SK-N-SH (cell line): Measurements from ENCODE around the gene RUNDC3A. TPM values are rescaled to one million over a fixed set of nuclear protein-coding genes. Genes with fewer than 3 reads are reported as not detected.
A peak's percentile ranks its signal among the peaks of the same experiment; 100 is the strongest.
"Not testable (repeated sequence)": the region's sequence is repeated elsewhere in the genome, so short reads cannot be mapped to it uniquely, and the experiment has no call there.

Experiments
- CTCF ChIA-PET: fragments of 300-600, 350-600 bp; formaldehyde crosslinking; extraction: SDS; loops from one replicate; lab custom pipeline; 2021; lab: Yijun Ruan, JAX
- POLR2A ChIA-PET: fragments of 350-600 bp; sonication (Branson Sonifier 250); formaldehyde crosslinking; extraction: SDS; loops from one replicate; lab custom pipeline; 2020; ENCODE audit warnings: antibody characterized with exemption, inconsistent platforms; lab: Yijun Ruan, JAX
- DNase-seq: peaks from one replicate; pipeline ENCODE4 v3.0.0; 2012
- H2AFZ ChIP-seq: fragments of 200-600 bp; sonication (generic); 2 replicates; pipeline ENCODE4 v1.8.1; 2016; ENCODE audit warnings: antibody characterized with exemption, mild to moderate bottlenecking, low read depth
- H3F3A ChIP-seq: fragments of 200-600 bp; sonication (generic); replicated peaks from 2 replicates; pipeline ENCODE3; 2016; ENCODE audit warnings: antibody characterized with exemption, mild to moderate bottlenecking; ENCODE audit not compliant: insufficient read depth
- H3K27ac ChIP-seq, 2 experiments: fragments of 200-500 bp in 1 of 2; fragments of 200-600 bp in 1 of 2; sonication (Bioruptor generic) in 1 of 2; sonication (generic), shearing (Covaris generic) in 1 of 2; 2 replicates each; pipeline versions ENCODE4 v1.5.1 to v1.6.1; 2014 to 2016; ENCODE audit warnings: low read depth in 2 of 2, inconsistent platforms in 1 of 2, low read length in 1 of 2, mild to moderate bottlenecking in 1 of 2, mixed read lengths in 1 of 2
- H3K27me3 ChIP-seq: fragments of 200-600 bp; sonication (generic), shearing (Covaris generic); 2 replicates; pipeline ENCODE4 v1.6.1; 2016; ENCODE audit warnings: mixed run types; ENCODE audit not compliant: insufficient read depth
- H3K36me3 ChIP-seq, 2 experiments: fragments of 200-500 bp in 1 of 2; fragments of 200-600 bp in 1 of 2; sonication (Bioruptor generic) in 1 of 2; sonication (generic) in 1 of 2; replicated peaks in 1 of 2; 2 replicates each; pipeline versions ENCODE3 to v1.5.1; 2014 to 2016; ENCODE audit warnings: low read length in 1 of 2, mild to moderate bottlenecking in 1 of 2; ENCODE audit not compliant: insufficient read depth in 2 of 2, control insufficient read depth in 1 of 2
- H3K4me1 ChIP-seq, 2 experiments: fragments of 200-500 bp in 1 of 2; fragments of 200-600 bp in 1 of 2; sonication (Bioruptor generic) in 1 of 2; sonication (generic), shearing (Covaris generic) in 1 of 2; 2 replicates each; pipeline versions ENCODE4 v1.5.1 to v1.6.1; 2014 to 2016; ENCODE audit warnings: low read depth in 1 of 2, low read length in 1 of 2, mixed run types in 1 of 2; ENCODE audit not compliant: insufficient read depth in 2 of 2, control insufficient read depth in 1 of 2
- H3K4me2 ChIP-seq: fragments of 200-600 bp; sonication (generic), shearing (Covaris generic); 2 replicates; pipeline ENCODE4 v1.6.1; 2017; ENCODE audit warnings: mixed run types
- H3K4me3 ChIP-seq, 2 experiments: fragments of 200-500 bp in 1 of 2; fragments of 200-600 bp in 1 of 2; sonication (Bioruptor generic) in 1 of 2; sonication (generic), shearing (Covaris generic) in 1 of 2; 2 replicates each; pipeline versions ENCODE4 v1.5.1 to v1.8.1; 2014 to 2016; ENCODE audit warnings: low read depth in 2 of 2, inconsistent platforms in 1 of 2, low read length in 1 of 2, mild to moderate bottlenecking in 1 of 2, mixed read lengths in 1 of 2, moderate library complexity in 1 of 2
- H3K79me2 ChIP-seq: fragments of 200-600 bp; sonication (generic); 2 replicates; pipeline ENCODE4 v1.8.1; 2017; ENCODE audit warnings: mild to moderate bottlenecking; ENCODE audit not compliant: insufficient read depth
- H3K9ac ChIP-seq: fragments of 200-600 bp; sonication (generic); 2 replicates; pipeline ENCODE4 v1.6.1; 2017; ENCODE audit warnings: mixed run types
- H3K9me2 ChIP-seq: fragments of 200-600 bp; sonication (generic); 2 replicates; pipeline ENCODE4 v1.6.1; 2017; ENCODE audit warnings: mixed run types
- H3K9me3 ChIP-seq: fragments of 200-600 bp; sonication (generic); 2 replicates; pipeline ENCODE4 v1.6.1; 2017; ENCODE audit warnings: mixed run types, mild to moderate bottlenecking, moderate library complexity
- H4K20me1 ChIP-seq: fragments of 200-600 bp; sonication (generic); 2 replicates; pipeline ENCODE4 v1.6.1; 2017; ENCODE audit warnings: mild to moderate bottlenecking, mixed run types; ENCODE audit not compliant: insufficient read depth
- EP300 ChIP-seq, 2 experiments: IDR thresholded peaks; 2 replicates each; pipeline versions ENCODE4 v1.4.0 to v1.6.1; 2012; ENCODE audit warnings: borderline replicate concordance in 1 of 2, low read depth in 1 of 2, low read length in 1 of 2
- MEF2A ChIP-seq: IDR thresholded peaks from 2 replicates; pipeline ENCODE4 v1.4.0; 2012; ENCODE audit warnings: low read depth, borderline replicate concordance
- RAD21 ChIP-seq: IDR thresholded peaks from 2 replicates; pipeline ENCODE4 v1.6.1; 2012; ENCODE audit warnings: mild to moderate bottlenecking, low read length
- SIN3A ChIP-seq: IDR thresholded peaks from 2 replicates; pipeline ENCODE4 v1.6.1; 2012; ENCODE audit warnings: low read depth, mild to moderate bottlenecking, low read length, moderate library complexity, borderline replicate concordance
- TCF12 ChIP-seq: IDR thresholded peaks from 2 replicates; pipeline ENCODE4 v1.4.0; 2012
- WGBS: methylation state at CpG from one replicate; pipeline ENCODE4 v1.1.6; 2017; ENCODE audit warnings: low lambda C conversion rate; 5-methylcytosine and 5-hydroxymethylcytosine counted together
- polyA plus RNA-seq, 3 experiments: library from polyadenylated mRNA; depleted of rRNA; stranded (reverse); fragments of >200 nt; gene quantifications; 2 replicates each; pipeline ENCODE4 v1.2.3, GENCODE V29; 2012
- TF ChIP-seq, protein P1 (sequence below): IDR thresholded peaks from 2 replicates; pipeline ENCODE4 v1.4.0; 2012; ENCODE audit warnings: low read depth
- TF ChIP-seq, protein P2 (sequence below): fragments of 200-600 bp; sonication (generic); IDR thresholded peaks from 2 replicates; pipeline ENCODE4 v1.6.1; 2017; ENCODE audit warnings: antibody characterized with exemption, mild to moderate bottlenecking, moderate library complexity
- TF ChIP-seq, protein P3 (sequence below): IDR thresholded peaks from 2 replicates; pipeline ENCODE4 v1.6.1; 2012; ENCODE audit warnings: mild to moderate bottlenecking, low read depth, low read length, moderate library complexity
- TF ChIP-seq, protein P4 (sequence below): fragments of 150-350 bp; IDR thresholded peaks from 2 replicates; pipeline ENCODE4 v1.6.1; 2016; ENCODE audit warnings: mild to moderate bottlenecking, low read depth, low read length

The RUNDC3A gene
- polyA plus RNA-seq, 1 of the 3 experiments (the other 2 are of a cell fraction) = 8.9 TPM

DNA sequence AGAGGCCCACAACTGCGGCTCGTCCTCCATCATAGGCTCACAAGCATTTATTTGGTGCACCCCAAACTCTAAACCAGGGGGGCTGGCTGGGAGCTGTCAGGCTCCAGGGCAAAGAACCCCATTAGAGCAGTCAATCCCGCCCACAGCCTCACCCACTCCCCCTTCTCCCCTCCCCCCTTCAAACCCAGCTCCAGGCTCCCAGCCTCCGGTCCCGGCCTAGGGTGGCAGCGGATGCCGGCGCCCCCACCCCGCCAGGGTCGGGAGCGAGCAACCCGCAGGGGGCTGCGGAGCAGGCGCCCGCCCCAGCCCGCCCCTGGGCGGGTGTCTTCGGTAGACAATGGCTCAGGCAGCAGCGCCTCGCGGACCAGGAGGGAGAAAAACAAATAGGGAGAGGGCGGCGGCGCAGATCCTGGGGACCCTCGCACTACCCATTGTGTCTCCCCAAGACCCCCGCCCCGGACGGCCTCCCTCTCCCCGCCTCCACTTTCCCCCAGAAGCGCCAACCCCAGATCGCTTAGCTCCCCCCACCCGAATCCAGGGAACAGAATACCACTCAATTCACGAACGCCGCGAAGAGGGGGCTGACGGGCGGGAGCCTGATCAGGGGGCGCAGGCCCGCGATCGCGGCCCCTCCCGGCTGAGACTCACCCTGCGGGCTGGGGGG is 54.7 kb downstream of the RUNDC3A start:
- peak overlapping the region in 1 of 2 experiments; percentile 76; a peak in 2 of 4 replicates for H3K27ac ChIP-seq
- peak; percentile 89 for DNase-seq
- POLR2A ChIA-PET = interaction anchor here (1.5 to 2.6 kb wide), 2 partner anchors 11 to 18 kb away, joined by 7 to 11 read pairs; partner anchors contain the start of gene GRN

DNA sequence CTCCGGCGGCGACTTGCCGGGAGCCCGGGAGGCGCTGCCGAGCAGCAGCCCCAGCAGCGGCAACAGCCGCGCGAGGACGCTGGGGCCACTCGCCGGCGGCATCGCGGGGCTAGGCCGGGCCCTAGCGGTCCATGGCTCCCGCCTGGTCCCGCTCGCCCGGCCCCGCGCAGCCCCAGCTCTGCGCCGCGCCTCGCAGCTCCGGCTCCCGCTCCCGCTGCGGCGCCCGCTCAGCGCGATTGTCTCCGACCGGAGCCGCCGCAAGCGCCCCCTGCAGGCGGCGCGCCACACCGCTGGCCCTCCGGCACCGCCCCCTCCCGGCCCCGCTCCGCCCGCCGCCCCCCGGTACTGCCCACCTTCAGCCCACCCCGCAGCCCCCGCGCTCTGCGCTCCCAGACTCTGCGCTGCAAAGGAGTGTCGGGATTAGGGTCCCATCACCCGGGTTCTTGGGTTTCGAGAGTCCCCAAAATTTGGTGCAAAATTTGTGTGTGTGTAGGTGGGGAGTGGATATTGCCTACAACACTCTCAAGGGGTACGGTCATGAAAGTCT is 55.3 kb downstream of the RUNDC3A start, which contains the start of gene FAM171A2:
Gene FAM171A2, minus strand, starts transcription at position 241 of the 547 bp plus-strand sequence. Its CDS starts 139 bp downstream, at position 102.
- Histone ChIP-seq H3K36me3 (peaks cover 0 to 2% of the 10 kb centered on the region in 2 experiments), H3K9me3 (no peaks in the 10 kb centered on the region), H3K4me3 (peak within 1 kb of the TSS; percentile 80 to 89), H4K20me1 (peaks cover 11% of the 10 kb centered on the region; the same call in 1 of the 2 replicates), H2AFZ (peak within 1 kb of the TSS; percentile 97), H3K27ac (peak within 1 kb of the TSS in 1 of 2 experiments; percentile 76; a peak in 2 of 4 replicates), H3F3A (peaks cover 3% of the 10 kb centered on the region)
- TF ChIP-seq, protein P1, sequence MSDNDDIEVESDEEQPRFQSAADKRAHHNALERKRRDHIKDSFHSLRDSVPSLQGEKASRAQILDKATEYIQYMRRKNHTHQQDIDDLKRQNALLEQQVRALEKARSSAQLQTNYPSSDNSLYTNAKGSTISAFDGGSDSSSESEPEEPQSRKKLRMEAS = peak; percentile 30; the same call in 1 of the 2 replicates
- TF ChIP-seq, protein P2, sequence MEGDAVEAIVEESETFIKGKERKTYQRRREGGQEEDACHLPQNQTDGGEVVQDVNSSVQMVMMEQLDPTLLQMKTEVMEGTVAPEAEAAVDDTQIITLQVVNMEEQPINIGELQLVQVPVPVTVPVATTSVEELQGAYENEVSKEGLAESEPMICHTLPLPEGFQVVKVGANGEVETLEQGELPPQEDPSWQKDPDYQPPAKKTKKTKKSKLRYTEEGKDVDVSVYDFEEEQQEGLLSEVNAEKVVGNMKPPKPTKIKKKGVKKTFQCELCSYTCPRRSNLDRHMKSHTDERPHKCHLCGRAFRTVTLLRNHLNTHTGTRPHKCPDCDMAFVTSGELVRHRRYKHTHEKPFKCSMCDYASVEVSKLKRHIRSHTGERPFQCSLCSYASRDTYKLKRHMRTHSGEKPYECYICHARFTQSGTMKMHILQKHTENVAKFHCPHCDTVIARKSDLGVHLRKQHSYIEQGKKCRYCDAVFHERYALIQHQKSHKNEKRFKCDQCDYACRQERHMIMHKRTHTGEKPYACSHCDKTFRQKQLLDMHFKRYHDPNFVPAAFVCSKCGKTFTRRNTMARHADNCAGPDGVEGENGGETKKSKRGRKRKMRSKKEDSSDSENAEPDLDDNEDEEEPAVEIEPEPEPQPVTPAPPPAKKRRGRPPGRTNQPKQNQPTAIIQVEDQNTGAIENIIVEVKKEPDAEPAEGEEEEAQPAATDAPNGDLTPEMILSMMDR = peak; percentile 59
- TF ChIP-seq MEF2A (no peak), RAD21 (peak; percentile 14; the same call in 1 of the 2 replicates)
- TF ChIP-seq, all 33 proteins: peak for 3
- Histone ChIP-seq H3K27me3 (no peaks in the 10 kb centered on the region; the same call in 1 of the 2 replicates), H3K9me2 (no peaks in the 10 kb centered on the region), H3K79me2 (peaks cover 7% of the 10 kb centered on the region; the same call in 1 of the 2 replicates), H3K4me1 (peaks cover 3 to 22% of the 10 kb centered on the region in 2 experiments; a peak in 1 of 4 replicates), H3K4me2 (peak within 1 kb of the TSS; percentile 94), H3K9ac (peak within 1 kb of the TSS; percentile 85)
- ChIA-PET CTCF (interaction anchor here (0.6 to 7.6 kb wide), 21 partner anchors 8 to 523 kb away, joined by 3 to 85 read pairs (median 3); partner anchors contain the start of gene GRN), POLR2A (interaction anchor here (1.5 to 2.6 kb wide), 2 partner anchors 12 to 19 kb away, joined by 7 to 11 read pairs; partner anchors contain the start of gene GRN)
- DNase-seq = peak; percentile 97
- 4% methylated on average over 9 of the region's 63 CpGs for WGBS

More for the DNA sequence above, 54.7 kb downstream of the RUNDC3A start:
- H3K36me3 ChIP-seq = peaks cover 0 to 2% of the 10 kb centered on the region in 2 experiments
- H3K27me3 ChIP-seq = no peaks in the 10 kb centered on the region; the same call in 1 of the 2 replicates
- H3K4me3 ChIP-seq = peak overlapping the region; percentile 80 to 89
- TF ChIP-seq SIN3A (peak; percentile 19; the same call in 1 of the 2 replicates), EP300 (IDR thresholded peaks at IDR 0.05; ENCODE audit: borderline replicate concordance in 1 of 2, low read depth in 1 of 2, low read length in 1 of 2) (no peak), TCF12 (no peak)
- TF ChIP-seq, protein P3, sequence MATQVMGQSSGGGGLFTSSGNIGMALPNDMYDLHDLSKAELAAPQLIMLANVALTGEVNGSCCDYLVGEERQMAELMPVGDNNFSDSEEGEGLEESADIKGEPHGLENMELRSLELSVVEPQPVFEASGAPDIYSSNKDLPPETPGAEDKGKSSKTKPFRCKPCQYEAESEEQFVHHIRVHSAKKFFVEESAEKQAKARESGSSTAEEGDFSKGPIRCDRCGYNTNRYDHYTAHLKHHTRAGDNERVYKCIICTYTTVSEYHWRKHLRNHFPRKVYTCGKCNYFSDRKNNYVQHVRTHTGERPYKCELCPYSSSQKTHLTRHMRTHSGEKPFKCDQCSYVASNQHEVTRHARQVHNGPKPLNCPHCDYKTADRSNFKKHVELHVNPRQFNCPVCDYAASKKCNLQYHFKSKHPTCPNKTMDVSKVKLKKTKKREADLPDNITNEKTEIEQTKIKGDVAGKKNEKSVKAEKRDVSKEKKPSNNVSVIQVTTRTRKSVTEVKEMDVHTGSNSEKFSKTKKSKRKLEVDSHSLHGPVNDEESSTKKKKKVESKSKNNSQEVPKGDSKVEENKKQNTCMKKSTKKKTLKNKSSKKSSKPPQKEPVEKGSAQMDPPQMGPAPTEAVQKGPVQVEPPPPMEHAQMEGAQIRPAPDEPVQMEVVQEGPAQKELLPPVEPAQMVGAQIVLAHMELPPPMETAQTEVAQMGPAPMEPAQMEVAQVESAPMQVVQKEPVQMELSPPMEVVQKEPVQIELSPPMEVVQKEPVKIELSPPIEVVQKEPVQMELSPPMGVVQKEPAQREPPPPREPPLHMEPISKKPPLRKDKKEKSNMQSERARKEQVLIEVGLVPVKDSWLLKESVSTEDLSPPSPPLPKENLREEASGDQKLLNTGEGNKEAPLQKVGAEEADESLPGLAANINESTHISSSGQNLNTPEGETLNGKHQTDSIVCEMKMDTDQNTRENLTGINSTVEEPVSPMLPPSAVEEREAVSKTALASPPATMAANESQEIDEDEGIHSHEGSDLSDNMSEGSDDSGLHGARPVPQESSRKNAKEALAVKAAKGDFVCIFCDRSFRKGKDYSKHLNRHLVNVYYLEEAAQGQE = no peak
- TF ChIP-seq, protein P4, sequence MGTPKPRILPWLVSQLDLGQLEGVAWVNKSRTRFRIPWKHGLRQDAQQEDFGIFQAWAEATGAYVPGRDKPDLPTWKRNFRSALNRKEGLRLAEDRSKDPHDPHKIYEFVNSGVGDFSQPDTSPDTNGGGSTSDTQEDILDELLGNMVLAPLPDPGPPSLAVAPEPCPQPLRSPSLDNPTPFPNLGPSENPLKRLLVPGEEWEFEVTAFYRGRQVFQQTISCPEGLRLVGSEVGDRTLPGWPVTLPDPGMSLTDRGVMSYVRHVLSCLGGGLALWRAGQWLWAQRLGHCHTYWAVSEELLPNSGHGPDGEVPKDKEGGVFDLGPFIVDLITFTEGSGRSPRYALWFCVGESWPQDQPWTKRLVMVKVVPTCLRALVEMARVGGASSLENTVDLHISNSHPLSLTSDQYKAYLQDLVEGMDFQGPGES = no peak
- TF ChIP-seq, all 33 proteins: peak for 1
- Histone ChIP-seq H3K9ac (peak overlapping the region; percentile 85), H3F3A (peaks cover 3% of the 10 kb centered on the region), H3K4me2 (peak overlapping the region; percentile 94), H3K9me2 (no peaks in the 10 kb centered on the region), H3K4me1 (peaks cover 3 to 22% of the 10 kb centered on the region in 2 experiments; a peak in 1 of 4 replicates), H3K79me2 (peaks cover 7% of the 10 kb centered on the region; the same call in 1 of the 2 replicates), H2AFZ (peak overlapping the region; percentile 97), H3K9me3 (no peaks in the 10 kb centered on the region), H4K20me1 (peaks cover 11% of the 10 kb centered on the region; the same call in 1 of the 2 replicates)
- CTCF ChIA-PET = interaction anchor here (0.6 to 7.6 kb wide), 22 partner anchors 9 to 522 kb away, joined by 3 to 85 read pairs (median 3); partner anchors contain the start of gene GRN
- WGBS = 0% methylated on average over 18 of the region's 45 CpGs

DNA sequence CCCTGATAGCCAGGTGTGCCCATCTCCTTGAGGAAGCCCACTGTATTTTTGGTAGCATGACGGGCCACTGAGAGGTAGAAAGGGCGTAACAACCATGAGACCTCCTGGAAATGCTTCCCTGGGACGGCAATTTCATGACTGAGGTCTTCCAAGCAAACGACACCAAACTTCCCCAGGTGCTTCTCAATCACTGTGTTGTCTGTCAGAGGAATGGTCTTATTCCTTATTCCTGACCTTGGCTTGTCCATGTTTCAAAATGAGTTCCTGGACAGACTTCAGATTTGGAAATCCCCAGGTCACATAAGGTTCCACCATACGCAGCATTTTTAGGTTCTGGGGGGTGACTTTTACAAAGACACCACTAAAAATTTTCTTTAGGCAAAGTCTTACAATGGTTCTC is 56.6 kb downstream of the RUNDC3A start:
- H3K9me3 ChIP-seq, H3K27me3 ChIP-seq, POLR2A ChIA-PET, H3K36me3 ChIP-seq, H2AFZ ChIP-seq, H3K4me2 ChIP-seq, H3K9ac ChIP-seq, H3K4me3 ChIP-seq, H3K9me2 ChIP-seq, H3K27ac ChIP-seq, H3K79me2 ChIP-seq, H3F3A ChIP-seq, DNase-seq: not testable (repeated sequence)
- peaks cover 11% of the 10 kb centered on the region; the same call in 1 of the 2 replicates for H4K20me1 ChIP-seq
- peaks cover 3 to 22% of the 10 kb centered on the region in 2 experiments; a peak in 1 of 4 replicates for H3K4me1 ChIP-seq
- CTCF ChIA-PET = interaction anchor here (0.7 kb wide), 1 partner anchor 22 kb away, joined by 3 read pairs; no protein-coding TSS in a partner anchor
- WGBS = 81% methylated on average over 5 of the region's 5 CpGs
